Stimulated activated CD8-positive, alpha-beta memory T cell treated with anti-CD3 and anti-CD28 coated beads, Interleukin-4, amount 100 ng/mL, for 4 hours (primary cell): ENCODE results near the gene GPR39.
"Not testable (repeated sequence)": the region's sequence is repeated elsewhere in the genome, so short reads cannot be mapped to it uniquely, and the experiment has no call there.

Experiments used
- DNase-seq, 2 donors: peaks; one replicate each; pipeline ENCODE4 v3.0.0-alpha.2; 2020; ENCODE audit warnings: low read depth in 2 of 2, low spot score in 1 of 2

GPR39 gene

DNA sequence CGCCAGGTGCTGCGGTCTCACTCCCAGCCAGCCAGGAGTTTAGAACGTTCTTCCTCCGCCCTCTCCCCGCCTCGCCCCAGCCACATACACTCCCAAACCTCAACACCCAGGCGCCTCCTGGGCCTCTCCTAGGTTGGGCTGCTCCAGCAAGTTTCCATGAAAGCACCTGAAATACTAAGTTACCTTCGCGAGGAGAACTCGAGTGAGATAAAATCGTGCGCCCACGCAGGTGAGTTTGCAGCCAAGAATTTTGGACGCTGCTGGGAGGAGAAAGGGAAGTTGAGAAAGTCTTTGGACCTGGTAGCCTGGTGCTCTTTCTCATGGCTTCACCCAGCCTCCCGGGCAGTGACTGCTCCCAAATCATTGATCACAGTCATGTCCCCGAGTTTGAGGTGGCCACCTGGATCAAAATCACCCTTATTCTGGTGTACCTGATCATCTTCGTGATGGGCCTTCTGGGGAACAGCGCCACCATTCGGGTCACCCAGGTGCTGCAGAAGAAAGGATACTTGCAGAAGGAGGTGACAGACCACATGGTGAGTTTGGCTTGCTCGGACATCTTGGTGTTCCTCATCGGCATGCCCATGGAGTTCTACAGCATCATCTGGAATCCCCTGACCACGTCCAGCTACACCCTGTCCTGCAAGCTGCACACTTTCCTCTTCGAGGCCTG lies at the start of gene GPR39:
Gene GPR39, plus strand, starts transcription at position 83 of the 673 bp plus-strand sequence.
- no peak for DNase-seq

DNA sequence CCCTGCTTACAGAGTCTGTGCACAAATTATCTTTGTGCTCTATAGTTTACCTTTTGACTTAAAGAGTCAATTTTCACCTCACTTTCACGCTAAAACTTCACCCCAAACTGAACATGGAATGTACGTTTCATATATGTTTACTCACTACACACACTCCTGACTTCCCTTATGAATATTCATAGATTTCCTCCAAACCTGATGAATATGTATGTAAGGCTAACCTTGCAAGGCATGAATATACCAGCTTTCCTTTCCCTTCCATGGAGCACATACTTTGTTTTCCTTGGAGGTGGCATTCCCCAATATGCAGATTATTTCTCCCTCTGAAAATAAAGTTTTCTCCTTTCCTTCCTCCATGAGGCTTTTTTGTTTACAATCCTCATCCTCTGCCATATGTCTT lies 48.4 kb upstream of the GPR39 start:
- DNase-seq: no peak

DNA sequence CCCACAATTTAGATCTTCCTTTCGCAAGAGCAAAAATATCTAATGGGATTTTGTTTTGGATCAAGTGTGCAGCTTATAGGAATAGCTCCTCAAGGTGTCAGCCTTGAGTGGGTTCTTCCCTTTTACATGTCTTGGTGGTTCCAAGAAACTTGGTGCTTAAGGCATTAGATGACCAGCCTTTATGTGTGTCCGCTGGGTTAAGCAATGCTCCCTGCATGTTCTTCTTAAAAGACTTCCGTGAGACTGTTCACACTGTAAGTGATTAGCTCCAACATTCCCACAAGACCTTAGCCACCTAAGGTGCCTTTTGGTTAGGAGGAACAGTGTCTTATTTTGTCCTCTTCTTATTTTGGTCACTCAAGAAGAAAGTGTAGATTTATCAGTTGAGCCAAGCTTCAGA lies 44.3 kb upstream of the GPR39 start:
- no peak for DNase-seq

DNA sequence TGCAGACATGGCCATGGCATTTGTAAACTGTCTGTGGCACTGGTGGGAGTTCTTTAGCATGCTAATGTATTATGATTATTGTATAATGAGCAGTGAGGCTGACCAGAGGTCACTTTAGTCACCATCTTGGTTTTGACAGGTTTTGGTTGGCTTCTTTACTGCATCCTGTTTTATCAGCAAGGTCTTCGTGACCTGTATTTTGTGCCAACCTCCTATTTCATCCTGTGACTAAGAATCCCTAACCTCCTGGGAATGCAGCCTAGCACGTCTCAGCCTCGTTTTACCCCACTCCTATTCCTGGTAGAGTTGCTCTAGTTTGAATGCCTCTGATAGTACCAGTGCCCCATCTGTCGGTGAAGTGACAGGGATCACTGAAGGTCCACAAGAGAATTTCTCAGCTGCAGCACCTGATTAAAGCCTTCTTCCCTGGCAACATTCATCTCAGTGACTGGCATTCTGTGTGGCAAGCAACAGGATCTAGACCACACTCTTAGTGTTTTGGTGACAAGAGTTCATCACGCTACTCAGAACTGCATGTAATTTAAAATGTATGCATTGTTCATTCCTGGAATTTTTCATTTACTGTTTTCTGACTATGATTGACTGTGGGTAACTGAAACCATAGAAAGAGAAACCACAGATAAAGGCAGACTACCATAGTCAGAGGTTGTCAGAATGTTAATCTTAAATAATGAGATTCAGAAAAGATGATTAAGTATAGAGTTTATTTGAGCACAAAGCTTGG lies 43.0 kb upstream of the GPR39 start:
- no peak for DNase-seq

DNA sequence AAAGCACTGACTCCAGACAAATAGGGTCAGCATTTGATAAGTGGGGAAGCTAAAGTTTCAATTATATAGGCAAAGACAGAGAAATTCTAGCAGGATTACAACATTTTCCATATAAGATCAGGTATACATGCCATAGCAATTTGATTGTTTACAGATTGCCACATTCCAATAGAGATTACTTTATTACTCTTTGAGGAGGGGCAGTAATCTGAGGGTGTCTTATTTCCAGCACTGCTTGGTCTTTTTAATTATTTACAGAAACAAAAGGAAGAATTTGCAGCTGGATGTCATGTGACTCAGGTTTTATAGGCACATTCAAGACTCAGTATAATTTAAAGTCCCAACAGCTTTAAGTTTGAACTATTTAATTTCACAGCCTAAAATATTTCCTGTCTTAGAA lies 42.5 kb upstream of the GPR39 start:
- DNase-seq: no peak

DNA sequence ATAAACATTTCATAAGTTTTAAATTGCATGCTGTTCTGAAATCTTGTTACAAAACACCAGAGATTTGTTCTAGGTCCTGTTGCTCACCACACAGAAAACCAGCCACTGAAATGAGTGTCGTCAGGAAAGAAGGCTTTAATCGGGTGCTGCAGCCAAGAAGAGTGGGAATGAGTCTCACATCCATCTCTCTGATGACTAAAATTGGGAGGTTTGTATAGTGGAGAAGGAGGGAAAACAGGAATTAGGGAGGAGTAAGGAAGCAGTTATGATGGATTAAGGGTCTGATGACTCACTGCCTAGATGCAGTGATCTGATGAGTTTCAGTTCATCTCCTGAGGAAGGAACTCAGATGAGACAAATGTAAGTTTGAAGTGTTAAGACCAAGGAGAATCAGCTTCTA lies 42.1 kb upstream of the GPR39 start:
- no peak for DNase-seq

DNA sequence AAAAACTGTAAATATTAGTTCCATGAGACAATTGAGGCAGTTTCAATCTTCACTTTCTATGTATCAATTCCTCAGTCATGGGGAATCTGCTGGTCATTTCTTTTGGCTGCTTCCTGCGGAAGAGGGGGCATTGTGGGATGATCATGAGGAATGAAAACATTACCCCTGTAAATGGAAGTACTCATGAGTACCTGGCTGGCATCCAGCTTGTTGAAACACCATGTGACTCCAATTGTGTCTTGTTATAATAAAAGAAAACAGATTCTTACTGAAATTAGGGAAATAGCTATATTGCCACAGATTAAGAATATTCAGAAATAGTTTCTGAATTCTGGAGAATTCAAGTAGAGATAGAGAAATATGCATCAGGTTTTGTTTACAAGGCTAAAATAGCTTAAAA lies 41.6 kb upstream of the GPR39 start:
- no peak for DNase-seq

DNA sequence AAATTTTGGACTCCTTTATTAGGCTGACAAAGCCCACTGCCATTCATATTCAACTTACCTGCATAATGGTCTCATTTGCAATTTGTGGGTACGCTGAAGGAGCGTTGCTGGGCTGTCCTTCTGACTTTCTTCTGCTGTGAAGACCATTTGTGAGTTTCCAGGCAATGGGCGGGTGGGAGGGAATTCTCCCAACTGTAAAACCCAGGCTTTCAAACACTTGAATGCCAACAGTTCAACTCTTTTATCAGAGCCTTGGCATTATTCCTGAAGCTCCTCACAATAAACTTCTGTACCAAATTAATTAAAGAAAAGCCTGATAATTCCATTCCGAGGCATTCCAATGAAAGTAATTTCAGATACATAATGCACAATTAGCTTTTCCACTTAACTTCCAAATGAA lies 35.2 kb upstream of the GPR39 start:
- DNase-seq: no peak

DNA sequence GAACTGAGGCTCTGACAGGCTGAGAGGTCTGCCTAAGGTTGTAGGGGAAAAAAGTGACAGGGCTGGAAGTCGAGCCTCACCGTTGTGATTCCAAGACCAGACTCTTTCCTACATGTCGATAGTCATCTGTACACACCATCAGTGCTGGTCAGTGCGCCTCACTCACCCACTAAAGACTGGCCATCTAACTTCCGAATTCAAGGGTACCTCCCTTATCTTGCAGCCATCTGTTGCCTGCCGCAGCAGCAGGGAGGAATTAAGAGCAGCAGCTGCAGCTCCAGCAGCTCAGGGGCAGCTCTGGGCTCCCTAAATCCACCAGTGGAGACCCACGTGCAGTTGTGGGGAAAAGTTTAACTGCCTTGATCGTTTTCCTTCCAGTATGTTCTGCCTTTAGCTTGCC lies 32.6 kb upstream of the GPR39 start:
- DNase-seq: no peak

DNA sequence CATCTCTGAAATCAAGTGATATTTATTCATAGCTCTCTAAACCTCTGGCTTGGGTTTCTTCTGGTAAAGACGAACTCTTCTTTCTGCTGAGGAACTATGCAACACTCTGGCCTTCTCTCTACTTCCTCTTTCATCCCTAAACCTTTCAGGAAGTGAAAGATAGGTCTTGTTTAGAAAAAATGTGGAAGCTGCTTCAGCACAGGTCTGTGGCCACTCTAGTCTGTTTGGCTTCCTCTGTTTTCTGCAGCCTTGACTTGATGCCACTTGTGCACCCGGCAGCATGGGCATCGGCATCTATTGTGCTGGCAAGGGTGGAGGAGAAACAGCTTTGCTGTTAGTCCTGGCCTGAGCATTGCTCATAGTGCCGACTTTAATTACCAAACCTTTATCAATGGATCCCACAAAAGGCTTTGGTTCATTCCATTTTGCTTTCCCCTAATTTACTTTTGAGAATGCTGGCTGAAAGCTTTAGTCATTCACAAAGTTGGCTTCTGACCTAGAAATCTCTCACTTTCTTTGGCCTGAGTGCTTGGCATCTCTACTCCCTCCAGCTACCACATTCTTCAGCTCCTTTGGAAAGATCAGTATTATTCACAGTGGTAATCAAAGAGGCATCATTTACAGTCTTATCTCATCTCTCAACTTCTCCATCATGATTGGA lies 32.0 kb upstream of the GPR39 start:
- no peak for DNase-seq

DNA sequence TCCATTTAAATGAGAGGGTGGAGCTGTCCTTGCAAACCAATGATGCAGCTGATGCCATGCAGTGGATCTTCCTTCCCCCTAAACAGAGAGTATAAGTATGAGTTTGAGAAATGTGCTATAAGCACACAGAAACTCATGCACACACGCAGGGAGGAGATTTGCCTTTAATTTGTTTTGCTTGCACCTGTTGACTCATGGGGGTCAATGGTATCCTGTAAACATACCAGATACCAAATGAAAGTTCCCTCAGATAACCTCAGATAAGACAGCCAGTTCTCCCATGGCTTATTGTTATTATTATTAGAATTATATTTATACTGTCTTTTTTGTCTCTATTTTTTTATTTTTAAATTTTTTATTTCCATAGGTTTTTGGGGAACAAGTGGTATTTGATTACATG lies 29.5 kb upstream of the GPR39 start:
- no peak for DNase-seq

DNA sequence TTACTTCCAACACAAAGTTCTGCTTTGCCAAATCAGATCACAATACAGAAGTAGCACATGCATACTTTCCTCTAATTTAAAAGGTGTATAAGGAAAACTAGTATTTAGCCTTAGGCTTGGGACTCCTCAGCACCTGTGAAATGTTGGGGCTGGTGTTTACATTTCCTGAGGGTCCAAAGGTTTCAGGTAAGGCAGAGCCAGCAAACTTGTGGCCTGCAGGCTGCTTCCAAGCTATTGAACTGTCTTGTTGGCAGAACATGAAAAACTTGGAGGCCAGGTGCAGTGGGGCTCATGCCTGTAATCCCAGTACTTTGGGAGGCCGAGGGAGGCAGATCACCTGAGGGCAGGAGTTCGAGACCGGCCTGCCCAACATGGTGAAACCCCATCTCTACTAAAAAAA lies 26.5 kb upstream of the GPR39 start:
- no peak for DNase-seq

DNA sequence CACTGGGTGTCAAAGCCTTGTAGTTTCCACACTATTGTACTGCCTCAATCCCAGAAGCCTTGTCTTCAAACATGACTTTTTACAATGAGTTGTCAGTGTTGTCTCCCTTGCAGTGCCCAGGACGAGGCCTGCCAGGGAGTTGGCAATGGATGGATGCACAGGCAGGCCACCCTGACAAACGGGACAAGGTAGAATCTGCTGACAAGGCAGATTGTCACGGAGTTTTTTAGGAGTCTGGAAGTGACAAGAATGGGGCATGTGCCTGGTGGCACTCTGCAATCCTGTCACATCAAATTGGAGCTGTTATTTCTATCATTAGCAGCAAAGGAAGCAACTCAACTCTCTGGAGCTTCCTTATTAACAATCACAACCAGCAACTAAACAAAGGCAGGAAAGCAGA lies 25.2 kb upstream of the GPR39 start:
- no peak for DNase-seq

DNA sequence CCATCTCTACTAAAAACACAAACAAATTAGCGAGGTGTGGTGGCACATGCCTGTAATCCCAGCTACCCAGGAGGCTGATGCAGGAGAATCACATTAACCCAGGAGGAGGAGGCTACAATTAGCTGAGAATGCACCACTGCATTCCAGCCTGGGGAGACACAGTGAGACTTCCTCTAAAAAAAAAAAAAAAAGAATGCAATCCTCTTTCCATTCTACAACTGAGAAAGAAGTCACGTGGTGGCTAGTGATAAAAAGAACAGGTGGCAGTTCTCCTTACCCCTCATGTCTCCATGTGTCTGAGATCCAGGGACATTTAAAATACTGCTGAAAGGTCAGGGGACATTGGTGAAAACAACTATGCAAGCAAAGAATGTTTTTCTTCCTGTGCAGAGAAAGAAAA lies 24.4 kb upstream of the GPR39 start:
- DNase-seq: no peak

DNA sequence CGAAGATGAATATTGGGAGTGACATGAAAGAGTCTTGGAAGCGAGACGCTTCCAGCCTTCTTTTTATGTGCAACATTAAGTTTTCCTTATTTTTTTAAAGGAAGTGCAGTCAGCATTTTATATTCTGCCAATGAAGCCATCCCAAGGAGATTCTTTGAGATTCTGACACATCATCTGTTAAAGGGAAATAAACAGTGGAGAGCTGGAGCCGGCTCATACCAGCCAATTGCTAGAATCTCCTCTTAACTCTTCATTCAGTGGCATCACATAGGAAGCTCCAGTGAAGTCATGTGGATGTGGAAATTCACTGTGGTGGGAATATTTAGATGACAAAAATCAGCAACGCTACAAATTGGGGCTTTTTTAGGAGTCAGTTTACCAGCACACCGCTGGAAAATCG lies 23.7 kb upstream of the GPR39 start:
- no peak for DNase-seq

DNA sequence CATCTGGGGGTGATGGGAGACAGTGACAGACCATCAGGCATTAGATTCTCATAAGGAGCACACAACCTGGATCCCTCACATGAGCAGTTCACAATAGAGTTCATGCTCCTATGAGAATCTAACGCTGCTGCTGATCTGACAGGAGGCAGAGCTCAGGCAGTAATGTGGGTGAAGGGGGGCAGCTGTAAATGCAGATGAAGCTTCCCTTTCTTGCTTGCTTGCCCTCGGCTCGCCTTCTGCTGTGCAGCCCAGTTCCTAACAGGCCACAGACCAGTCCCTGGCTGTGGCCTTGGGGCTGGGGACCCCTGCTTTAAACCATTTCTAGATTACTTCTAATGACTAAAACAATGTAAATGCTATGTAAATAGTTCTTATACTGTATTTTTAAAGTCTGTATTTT lies 19.6 kb upstream of the GPR39 start:
- DNase-seq: not testable (repeated sequence)

DNA sequence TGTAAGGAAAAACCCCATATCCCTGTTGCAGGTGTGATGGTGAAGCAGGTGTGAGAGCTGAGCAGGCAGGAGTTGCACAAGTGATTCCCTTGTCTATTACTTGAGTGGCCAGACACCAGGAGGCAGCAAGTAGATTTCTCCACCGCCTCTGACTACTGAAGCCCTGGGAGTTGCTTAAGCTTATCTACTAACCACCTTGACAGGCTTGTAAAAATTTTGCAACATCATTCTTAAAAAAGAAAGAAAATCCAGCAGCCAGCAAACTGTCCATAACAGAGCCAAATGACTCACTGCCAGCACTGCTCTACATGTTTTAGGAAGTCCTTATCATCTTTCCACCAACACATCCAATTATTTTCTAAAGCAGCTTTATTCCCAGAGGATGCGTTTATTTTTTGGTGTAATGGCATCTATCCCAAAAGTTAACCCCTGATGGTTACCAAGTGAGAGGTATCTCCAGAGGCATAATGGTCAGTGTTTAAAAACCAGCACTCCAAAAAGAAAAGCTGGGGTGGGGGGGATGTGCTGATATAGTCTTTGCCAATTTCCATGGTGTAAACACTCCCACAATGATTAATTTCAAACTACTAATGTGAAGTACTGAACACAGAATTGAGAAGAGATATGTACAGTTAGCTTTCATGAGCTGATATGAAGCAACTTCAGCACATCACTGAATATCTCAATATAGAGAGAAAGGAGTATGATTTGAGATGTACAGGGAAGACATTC lies 16.3 kb upstream of the GPR39 start:
- no peak for DNase-seq

DNA sequence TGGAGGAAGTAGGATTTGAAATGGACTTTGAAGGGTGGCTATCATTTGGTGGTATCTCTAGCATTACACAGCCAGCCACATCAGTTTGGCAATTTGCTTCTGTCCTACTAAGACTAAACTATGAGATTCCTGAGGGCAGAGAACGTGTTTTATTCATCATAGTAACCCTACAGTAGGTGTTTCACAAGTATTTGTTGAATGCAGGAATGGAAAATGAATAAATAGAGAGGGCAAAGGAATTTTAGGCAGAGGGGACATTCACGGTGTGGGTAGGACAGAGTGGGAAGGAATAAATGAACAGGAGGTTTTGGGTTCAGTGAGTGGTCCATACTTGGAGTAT lies 15.7 kb upstream of the GPR39 start:
- DNase-seq: no peak

DNA sequence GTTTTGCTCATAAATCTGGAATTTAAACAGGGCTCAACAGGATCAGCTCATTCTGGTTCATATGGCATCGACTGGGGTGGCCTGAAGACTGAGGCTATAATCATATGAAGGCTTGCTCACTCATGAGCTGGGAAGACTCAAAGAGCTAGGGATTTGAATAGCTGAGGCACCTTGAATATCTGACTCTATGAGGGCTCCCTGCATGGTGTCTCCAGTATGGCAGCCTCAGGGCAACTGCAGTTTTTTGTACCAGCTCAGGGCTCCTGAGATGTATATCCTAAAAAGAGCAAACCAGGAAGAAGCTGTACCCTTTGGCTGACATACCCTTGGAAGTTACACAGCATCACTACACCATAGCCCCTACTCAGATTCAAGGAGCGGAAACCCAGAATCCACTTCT lies 15.3 kb upstream of the GPR39 start:
- DNase-seq: no peak

DNA sequence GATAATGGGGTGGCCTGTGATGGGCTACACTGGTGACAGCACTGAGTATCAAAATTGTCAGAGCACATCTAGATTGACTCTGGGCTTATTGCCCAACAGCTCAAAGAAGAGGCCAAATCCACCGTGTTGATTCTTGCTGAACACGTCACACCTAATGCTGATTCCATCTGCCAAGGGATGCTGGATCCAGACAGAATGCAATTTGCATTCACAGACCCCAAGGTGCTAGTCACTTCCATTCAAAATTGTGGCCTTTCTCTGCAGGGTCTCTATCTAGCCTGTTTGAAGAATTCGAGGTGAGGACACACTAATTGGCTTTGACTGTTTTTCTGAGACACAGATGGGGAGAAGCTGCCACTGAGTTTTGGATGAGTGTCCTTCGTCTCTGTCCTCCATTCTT lies 13.5 kb upstream of the GPR39 start:
- no peak for DNase-seq

DNA sequence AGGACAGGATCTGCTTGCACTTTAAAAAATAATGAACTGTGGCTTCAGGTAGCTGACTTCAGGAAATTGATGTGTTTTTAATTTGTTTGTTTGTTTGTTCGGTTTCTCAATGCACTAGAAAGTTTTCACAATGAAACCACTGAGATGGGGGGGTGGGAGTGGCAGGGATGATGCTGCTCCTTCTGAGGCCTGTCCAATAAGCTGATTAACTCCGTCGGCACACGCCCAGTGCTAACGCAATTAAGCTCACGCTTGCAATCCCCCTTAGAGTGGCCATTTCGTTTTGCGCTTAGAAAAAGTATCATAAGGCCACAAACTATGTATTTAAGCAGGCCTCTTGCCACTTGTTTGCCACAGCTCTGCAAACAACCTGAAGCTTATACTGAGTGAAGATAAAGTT lies 12.5 kb upstream of the GPR39 start:
- DNase-seq: no peak

DNA sequence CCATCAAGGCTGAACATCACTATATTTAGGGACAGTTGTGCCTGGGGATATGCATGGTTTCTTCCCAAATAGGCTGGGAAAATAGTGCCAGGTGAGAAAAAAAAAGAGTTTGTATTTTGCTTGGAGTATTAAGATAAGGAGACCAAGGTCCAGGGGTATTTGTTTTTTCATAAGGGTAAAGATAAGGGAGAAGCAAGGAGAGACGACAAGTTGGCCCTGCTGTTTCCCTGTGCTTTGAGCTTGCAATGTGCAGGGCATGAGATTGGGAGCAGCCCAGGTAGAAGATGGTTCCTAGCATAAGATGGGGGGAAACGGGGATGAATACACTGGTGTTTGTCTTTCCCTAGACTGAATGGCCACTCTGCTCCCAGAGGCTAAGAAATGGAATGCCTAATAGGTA lies 8.8 kb upstream of the GPR39 start:
- DNase-seq: no peak
